Ovary (tissue), 3 donors: ENCODE measurements around the gene DNER.

Source experiments
- CTCF ChIP-seq, 3 donors: fragments of 450-650 bp in 2 of 3; fragments of 200-600 bp in 1 of 3; IDR thresholded peaks; one replicate each; pipeline versions ENCODE4 v1.5.1 to v1.8.0; 2016 to 2022; ENCODE audit warnings: antibody characterized with exemption in 3 of 3, mild to moderate bottlenecking in 1 of 3
- POLR2A ChIP-seq: fragments of 450-650 bp; IDR thresholded peaks from one replicate; pipeline ENCODE4 v1.6.1; 2017; ENCODE audit warnings: antibody characterized with exemption, mild to moderate bottlenecking, moderate library complexity
- donor health status: DM: no; HTN: no; CAD: no.

GRCh38 chr2:229528846-229529245 lies 185.5 kb downstream of the DNER start:
- no peak for TF ChIP-seq CTCF (IDR thresholded peaks at IDR 0.05)
- no peak for TF ChIP-seq POLR2A
